Measurements from ENCODE around the gene AGFG2. TPM values are rescaled to one million over a fixed set of nuclear protein-coding genes. Genes with fewer than 3 reads are reported as not detected.
A peak's percentile ranks its signal among the peaks of the same experiment; 100 is the strongest.

Gene AGFG2
- total and polyA plus RNA-seq, 2 of the 13 experiments (the other 11 are each of a cell fraction or from before 2014, with no cell fraction given): 125 to 132 TPM

DNA sequence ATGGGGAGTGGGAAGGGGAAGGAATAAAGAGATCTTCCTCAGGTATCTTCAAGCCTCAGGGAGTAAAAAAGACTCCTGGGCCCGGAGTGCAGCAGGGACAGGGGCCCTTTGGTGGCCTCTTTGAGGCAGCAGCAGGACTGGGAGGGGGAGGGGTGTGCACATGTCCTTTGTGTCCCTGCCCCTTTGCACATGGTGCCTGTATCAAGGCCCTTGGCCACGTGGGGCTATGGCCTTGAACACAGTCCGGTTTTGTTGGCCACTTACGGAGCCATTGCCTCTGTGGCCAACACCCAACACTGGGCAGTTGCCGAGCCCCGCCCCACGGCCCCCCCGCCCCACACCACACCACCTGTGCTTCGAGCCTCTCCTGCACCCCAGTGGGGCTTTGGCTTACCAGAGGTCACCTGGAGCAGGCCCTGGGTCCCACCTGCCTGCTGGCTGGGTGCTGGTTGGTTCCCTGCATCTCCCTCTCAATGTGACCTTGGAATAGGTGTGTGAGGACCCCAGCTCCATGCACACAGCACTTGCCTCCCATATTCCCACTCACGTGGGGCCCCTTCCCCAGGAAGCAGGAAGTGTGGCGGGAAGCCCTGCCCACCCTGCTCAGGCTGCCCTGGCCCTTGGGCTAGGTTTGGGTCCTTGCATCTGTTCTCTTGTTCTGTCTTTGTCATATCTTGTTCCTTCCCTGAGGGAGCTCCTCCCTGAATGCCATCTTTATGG lies 29.3 kb downstream of the AGFG2 start (continued):
- TF ChIP-seq, protein P1, sequence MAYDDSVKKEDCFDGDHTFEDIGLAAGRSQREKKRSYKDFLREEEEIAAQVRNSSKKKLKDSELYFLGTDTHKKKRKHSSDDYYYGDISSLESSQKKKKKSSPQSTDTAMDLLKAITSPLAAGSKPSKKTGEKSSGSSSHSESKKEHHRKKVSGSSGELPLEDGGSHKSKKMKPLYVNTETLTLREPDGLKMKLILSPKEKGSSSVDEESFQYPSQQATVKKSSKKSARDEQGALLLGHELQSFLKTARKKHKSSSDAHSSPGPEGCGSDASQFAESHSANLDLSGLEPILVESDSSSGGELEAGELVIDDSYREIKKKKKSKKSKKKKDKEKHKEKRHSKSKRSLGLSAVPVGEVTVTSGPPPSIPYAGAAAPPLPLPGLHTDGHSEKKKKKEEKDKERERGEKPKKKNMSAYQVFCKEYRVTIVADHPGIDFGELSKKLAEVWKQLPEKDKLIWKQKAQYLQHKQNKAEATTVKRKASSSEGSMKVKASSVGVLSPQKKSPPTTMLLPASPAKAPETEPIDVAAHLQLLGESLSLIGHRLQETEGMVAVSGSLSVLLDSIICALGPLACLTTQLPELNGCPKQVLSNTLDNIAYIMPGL (CRISPR knock-in tag; IDR thresholded peaks at IDR 0.05; ENCODE audit: borderline replicate concordance in 1 of 2, low read depth in 1 of 2): peak in 1 of 2 experiments; percentile 42; a peak in 1 of 4 replicates
- no peak for TF ChIP-seq ZBTB1 (CRISPR knock-in tag; IDR thresholded peaks at IDR 0.05; ENCODE audit: borderline replicate concordance)
- no peak for TF ChIP-seq CBX2 (IDR thresholded peaks at IDR 0.05; ENCODE audit: low read depth, low read length)
- no peak for TF ChIP-seq CBX2 (CRISPR knock-in tag; IDR thresholded peaks at IDR 0.05; ENCODE audit: low read depth)
- no peak for TF ChIP-seq ZNF484 (CRISPR knock-in tag; IDR thresholded peaks at IDR 0.05; ENCODE audit: borderline replicate concordance, low read depth)
- TF ChIP-seq, protein P2, sequence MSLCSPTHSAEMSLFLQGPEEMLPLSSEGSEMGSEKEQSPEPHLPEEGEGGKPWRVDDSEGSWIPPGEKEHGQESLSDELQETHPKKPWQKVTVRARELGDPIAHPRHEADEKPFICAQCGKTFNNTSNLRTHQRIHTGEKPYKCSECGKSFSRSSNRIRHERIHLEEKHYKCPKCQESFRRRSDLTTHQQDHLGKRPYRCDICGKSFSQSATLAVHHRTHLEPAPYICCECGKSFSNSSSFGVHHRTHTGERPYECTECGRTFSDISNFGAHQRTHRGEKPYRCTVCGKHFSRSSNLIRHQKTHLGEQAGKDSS (CRISPR knock-in tag; IDR thresholded peaks at IDR 0.05; ENCODE audit: borderline replicate concordance, low read depth): no peak; the same call in 1 of the 2 replicates
- TF ChIP-seq ZNF644 (CRISPR knock-in tag; IDR thresholded peaks at IDR 0.05; ENCODE audit: low read depth): peak; percentile 100
- TF ChIP-seq, protein P3, sequence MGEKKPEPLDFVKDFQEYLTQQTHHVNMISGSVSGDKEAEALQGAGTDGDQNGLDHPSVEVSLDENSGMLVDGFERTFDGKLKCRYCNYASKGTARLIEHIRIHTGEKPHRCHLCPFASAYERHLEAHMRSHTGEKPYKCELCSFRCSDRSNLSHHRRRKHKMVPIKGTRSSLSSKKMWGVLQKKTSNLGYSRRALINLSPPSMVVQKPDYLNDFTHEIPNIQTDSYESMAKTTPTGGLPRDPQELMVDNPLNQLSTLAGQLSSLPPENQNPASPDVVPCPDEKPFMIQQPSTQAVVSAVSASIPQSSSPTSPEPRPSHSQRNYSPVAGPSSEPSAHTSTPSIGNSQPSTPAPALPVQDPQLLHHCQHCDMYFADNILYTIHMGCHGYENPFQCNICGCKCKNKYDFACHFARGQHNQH (CRISPR knock-in tag; IDR thresholded peaks at IDR 0.05): peak; percentile 94
- TF ChIP-seq WIZ (CRISPR knock-in tag; IDR thresholded peaks at IDR 0.05): peak; percentile 54; the same call in 1 of the 2 replicates
- TF ChIP-seq ZNF234 (CRISPR knock-in tag; conservative IDR thresholded peaks at IDR 0.05): no peak
- no peak for TF ChIP-seq SRSF1 (optimal IDR thresholded peaks at IDR 0.05; ENCODE audit: low read depth, low read length)
- TF ChIP-seq, protein P4, sequence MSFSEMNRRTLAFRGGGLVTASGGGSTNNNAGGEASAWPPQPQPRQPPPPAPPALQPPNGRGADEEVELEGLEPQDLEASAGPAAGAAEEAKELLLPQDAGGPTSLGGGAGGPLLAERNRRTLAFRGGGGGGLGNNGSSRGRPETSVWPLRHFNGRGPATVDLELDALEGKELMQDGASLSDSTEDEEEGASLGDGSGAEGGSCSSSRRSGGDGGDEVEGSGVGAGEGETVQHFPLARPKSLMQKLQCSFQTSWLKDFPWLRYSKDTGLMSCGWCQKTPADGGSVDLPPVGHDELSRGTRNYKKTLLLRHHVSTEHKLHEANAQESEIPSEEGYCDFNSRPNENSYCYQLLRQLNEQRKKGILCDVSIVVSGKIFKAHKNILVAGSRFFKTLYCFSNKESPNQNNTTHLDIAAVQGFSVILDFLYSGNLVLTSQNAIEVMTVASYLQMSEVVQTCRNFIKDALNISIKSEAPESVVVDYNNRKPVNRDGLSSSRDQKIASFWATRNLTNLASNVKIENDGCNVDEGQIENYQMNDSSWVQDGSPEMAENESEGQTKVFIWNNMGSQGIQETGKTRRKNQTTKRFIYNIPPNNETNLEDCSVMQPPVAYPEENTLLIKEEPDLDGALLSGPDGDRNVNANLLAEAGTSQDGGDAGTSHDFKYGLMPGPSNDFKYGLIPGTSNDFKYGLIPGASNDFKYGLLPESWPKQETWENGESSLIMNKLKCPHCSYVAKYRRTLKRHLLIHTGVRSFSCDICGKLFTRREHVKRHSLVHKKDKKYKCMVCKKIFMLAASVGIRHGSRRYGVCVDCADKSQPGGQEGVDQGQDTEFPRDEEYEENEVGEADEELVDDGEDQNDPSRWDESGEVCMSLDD (CRISPR knock-in tag; IDR thresholded peaks at IDR 0.05; ENCODE audit: borderline replicate concordance): peak; percentile 81
- no peak for TF ChIP-seq HHEX (CRISPR knock-in tag; IDR thresholded peaks at IDR 0.05)
- TF ChIP-seq, protein P5, sequence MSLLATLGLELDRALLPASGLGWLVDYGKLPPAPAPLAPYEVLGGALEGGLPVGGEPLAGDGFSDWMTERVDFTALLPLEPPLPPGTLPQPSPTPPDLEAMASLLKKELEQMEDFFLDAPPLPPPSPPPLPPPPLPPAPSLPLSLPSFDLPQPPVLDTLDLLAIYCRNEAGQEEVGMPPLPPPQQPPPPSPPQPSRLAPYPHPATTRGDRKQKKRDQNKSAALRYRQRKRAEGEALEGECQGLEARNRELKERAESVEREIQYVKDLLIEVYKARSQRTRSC (CRISPR knock-in tag; IDR thresholded peaks at IDR 0.05; ENCODE audit: low read depth): peak; percentile 76; the same call in 1 of the 2 replicates
- no peak for TF ChIP-seq U2AF1 (optimal IDR thresholded peaks at IDR 0.05; ENCODE audit: low read depth, low read length)
- no peak for TF ChIP-seq ZNF205 (CRISPR knock-in tag; IDR thresholded peaks at IDR 0.05)
- TF ChIP-seq, protein P6, sequence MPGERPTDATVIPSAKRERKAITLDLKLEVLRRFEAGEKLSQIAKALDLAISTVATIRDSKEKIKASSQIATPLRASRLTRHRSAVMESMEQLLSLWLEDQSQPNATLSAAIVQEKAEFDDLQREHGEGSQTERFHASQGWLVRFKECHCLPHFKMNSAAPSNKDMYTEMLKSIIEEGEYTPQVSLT (CRISPR knock-in tag; IDR thresholded peaks at IDR 0.05; ENCODE audit: borderline replicate concordance, low read depth): peak; percentile 60; the same call in 1 of the 2 replicates
- TF ChIP-seq, protein P7, sequence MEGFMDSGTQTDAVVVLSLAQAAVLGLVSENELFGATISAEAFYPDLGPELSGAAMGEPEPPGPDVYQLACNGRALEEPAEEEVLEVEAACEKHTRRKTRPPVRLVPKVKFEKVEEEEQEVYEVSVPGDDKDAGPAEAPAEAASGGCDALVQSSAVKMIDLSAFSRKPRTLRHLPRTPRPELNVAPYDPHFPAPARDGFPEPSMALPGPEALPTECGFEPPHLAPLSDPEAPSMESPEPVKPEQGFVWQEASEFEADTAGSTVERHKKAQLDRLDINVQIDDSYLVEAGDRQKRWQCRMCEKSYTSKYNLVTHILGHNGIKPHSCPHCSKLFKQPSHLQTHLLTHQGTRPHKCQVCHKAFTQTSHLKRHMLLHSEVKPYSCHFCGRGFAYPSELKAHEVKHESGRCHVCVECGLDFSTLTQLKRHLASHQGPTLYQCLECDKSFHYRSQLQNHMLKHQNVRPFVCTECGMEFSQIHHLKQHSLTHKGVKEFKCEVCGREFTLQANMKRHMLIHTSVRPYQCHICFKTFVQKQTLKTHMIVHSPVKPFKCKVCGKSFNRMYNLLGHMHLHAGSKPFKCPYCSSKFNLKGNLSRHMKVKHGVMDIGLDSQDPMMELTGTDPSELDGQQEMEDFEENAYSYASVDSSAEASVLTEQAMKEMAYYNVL (CRISPR knock-in tag; IDR thresholded peaks at IDR 0.05; ENCODE audit: borderline replicate concordance): peak; percentile 27; the same call in 1 of the 2 replicates
